Skin epidermis (tissue), 12 donors: ENCODE data around the gene PADI6.
"Not testable (repeated sequence)": the region's sequence is repeated elsewhere in the genome, so short reads cannot be mapped to it uniquely, and the experiment has no call there.

ENCODE experiments used
- H3K27ac ChIP-seq, 21 experiments: fragments of 200-600 bp; sonication (generic) in 11 of 21; one replicate each; pipeline ENCODE4 v1.5.0; 2020; ENCODE audit warnings: mild to moderate bottlenecking in 3 of 21, inconsistent platforms in 2 of 21, moderate library complexity in 2 of 21
- H3K4me3 ChIP-seq, 7 experiments: fragments of 200-600 bp; sonication (generic) in 2 of 7; one replicate each; pipeline ENCODE4 v1.5.0; 2020; ENCODE audit warnings: inconsistent platforms in 2 of 7, mild to moderate bottlenecking in 2 of 7, moderate library complexity in 1 of 7

PADI6 gene

GRCh38 chr1:17371896-17372295 is at the start of gene PADI6:
TSS of gene PADI6 (plus strand) at chr1:17372196. CDS start at chr1:17372246, 50 bp downstream.
- no peak within 1 kb of the TSS for H3K4me3 ChIP-seq
- no peak within 1 kb of the TSS for H3K27ac ChIP-seq

GRCh38 chr1:17328855-17329254 is 43.1 kb upstream of the PADI6 start:
- no peak overlapping the region for H3K27ac ChIP-seq
- no peak overlapping the region for H3K4me3 ChIP-seq

GRCh38 chr1:17329610-17330009 is 42.4 kb upstream of the PADI6 start:
- no peak overlapping the region for H3K27ac ChIP-seq
- no peak overlapping the region for H3K4me3 ChIP-seq

GRCh38 chr1:17330856-17331255 is 41.1 kb upstream of the PADI6 start:
- Histone ChIP-seq H3K27ac (no peak overlapping the region), H3K4me3 (no peak overlapping the region)

- Histone ChIP-seq H3K27ac (no peak overlapping the region), H3K4me3 (no peak overlapping the region)
Observed at GRCh38 chr1:17333081-17333480, 38.9 kb upstream of the PADI6 start.

- Histone ChIP-seq H3K27ac (no peak overlapping the region), H3K4me3 (no peak overlapping the region)
Observed at GRCh38 chr1:17335821-17336710, 35.9 kb upstream of the PADI6 start.

- Histone ChIP-seq H3K4me3 (no peak overlapping the region), H3K27ac (no peak overlapping the region)
Observed at GRCh38 chr1:17338706-17339493, 33.1 kb upstream of the PADI6 start.

GRCh38 chr1:17339521-17339920 is 32.5 kb upstream of the PADI6 start:
- H3K27ac ChIP-seq, result no peak overlapping the region
- no peak overlapping the region for H3K4me3 ChIP-seq

GRCh38 chr1:17340358-17340757 is 31.6 kb upstream of the PADI6 start:
- no peak overlapping the region for H3K27ac ChIP-seq
- no peak overlapping the region for H3K4me3 ChIP-seq

GRCh38 chr1:17342014-17342441 is 30.0 kb upstream of the PADI6 start:
- no peak overlapping the region for H3K4me3 ChIP-seq
- no peak overlapping the region for H3K27ac ChIP-seq

GRCh38 chr1:17345506-17345905 is 26.5 kb upstream of the PADI6 start:
- H3K27ac ChIP-seq, result not testable (repeated sequence)

GRCh38 chr1:17346046-17346789 is 25.8 kb upstream of the PADI6 start:
- H3K4me3 ChIP-seq, result no peak overlapping the region
- no peak overlapping the region for H3K27ac ChIP-seq

More at GRCh38 chr1:17345506-17345905, 26.5 kb upstream of the PADI6 start:
- not testable (repeated sequence) for H3K4me3 ChIP-seq

GRCh38 chr1:17347769-17348592 is 24.0 kb upstream of the PADI6 start:
- Histone ChIP-seq H3K4me3 (no peak overlapping the region), H3K27ac (peak overlapping the region in 3 of 21 experiments; percentile 30 to 56 (median 42))

GRCh38 chr1:17348593-17349234 is 23.3 kb upstream of the PADI6 start:
- Histone ChIP-seq H3K4me3 (no peak overlapping the region), H3K27ac (peak overlapping the region in 1 of 21 experiments; percentile 56)

- Histone ChIP-seq H3K27ac (no peak overlapping the region), H3K4me3 (no peak overlapping the region)
Observed at GRCh38 chr1:17350083-17350482, 21.9 kb upstream of the PADI6 start.

GRCh38 chr1:17350928-17351446 is 21.0 kb upstream of the PADI6 start:
- Histone ChIP-seq H3K27ac (no peak overlapping the region), H3K4me3 (no peak overlapping the region)

GRCh38 chr1:17351598-17352324 is 20.2 kb upstream of the PADI6 start:
- Histone ChIP-seq H3K4me3 (no peak overlapping the region), H3K27ac (no peak overlapping the region)

GRCh38 chr1:17352419-17352909 is 19.5 kb upstream of the PADI6 start:
- no peak overlapping the region for H3K4me3 ChIP-seq
- H3K27ac ChIP-seq, result no peak overlapping the region
